G401 (cell line): Measurements from ENCODE around the gene CTNNBL1. TPM values are rescaled to one million over a fixed set of nuclear protein-coding genes. Genes with fewer than 3 reads are reported as not detected.

Experiments used
- DNase-seq: peaks from one replicate; pipeline ENCODE4 v3.0.0-alpha.2; 2015; ENCODE audit warnings: low spot score
- in situ Hi-C: cut with HindIII; loops from 2 replicates; pipeline ENCODE4 v1.10.0; 2016; ENCODE audit warnings: low sequenced_read_pairs, mixed read lengths
- total RNA-seq: library from RNA; depleted of rRNA; stranded (reverse); fragments of >200 nt; shearing (Covaris generic); gene quantifications from 2 replicates; pipeline ENCODE4 v1.2.3, GENCODE V29; 2014

The CTNNBL1 gene
- total RNA-seq, 1 experiment from 2014 or later = 119 TPM

GRCh38 chr20:37882961-37883712, 189.3 kb downstream of the CTNNBL1 start:
- no peak for DNase-seq
- in situ Hi-C loops = no loop called here

- no peak for DNase-seq
- in situ Hi-C loops = no loop called here
Measured at GRCh38 chr20:37885042-37885441, 191.2 kb downstream of the CTNNBL1 start.

- in situ Hi-C loops = no loop called here
- DNase-seq = no peak
Measured at GRCh38 chr20:37885593-37886503, 192.0 kb downstream of the CTNNBL1 start.

- no peak for DNase-seq
- in situ Hi-C loops = no loop called here
Measured at GRCh38 chr20:37886851-37887297, 193.0 kb downstream of the CTNNBL1 start.

GRCh38 chr20:37888641-37889040, 194.8 kb downstream of the CTNNBL1 start:
- DNase-seq = no peak
- in situ Hi-C loops = no loop called here

- in situ Hi-C loops = no loop called here
- DNase-seq = no peak
Measured at GRCh38 chr20:37890108-37890507, 196.3 kb downstream of the CTNNBL1 start.

GRCh38 chr20:37890643-37891042, 196.8 kb downstream of the CTNNBL1 start:
- DNase-seq = no peak
- in situ Hi-C loops = no loop called here

- in situ Hi-C loops = no loop called here
Measured at GRCh38 chr20:37892001-37892400, 198.2 kb downstream of the CTNNBL1 start.

GRCh38 chr20:37893566-37894241, 199.9 kb downstream of the CTNNBL1 start:
- in situ Hi-C loops = no loop called here
- no peak for DNase-seq

More at GRCh38 chr20:37892001-37892400, 198.2 kb downstream of the CTNNBL1 start:
- DNase-seq = no peak

GRCh38 chr20:37894454-37894853, 200.6 kb downstream of the CTNNBL1 start:
- DNase-seq = no peak
- in situ Hi-C loops = no loop called here

GRCh38 chr20:37895166-37895565, 201.3 kb downstream of the CTNNBL1 start:
- in situ Hi-C loops = no loop called here
- DNase-seq = no peak

- peak; percentile 43 for DNase-seq
- in situ Hi-C loops = no loop called here
Measured at GRCh38 chr20:37896932-37897548, 203.2 kb downstream of the CTNNBL1 start.

- in situ Hi-C loops = no loop called here
Measured at GRCh38 chr20:37898233-37899104, 204.6 kb downstream of the CTNNBL1 start.

GRCh38 chr20:37899105-37900045, 205.5 kb downstream of the CTNNBL1 start:
- DNase-seq = no peak
- in situ Hi-C loops = no loop called here

More at GRCh38 chr20:37898233-37899104, 204.6 kb downstream of the CTNNBL1 start:
- DNase-seq = no peak

- DNase-seq = no peak
- in situ Hi-C loops = no loop called here
Measured at GRCh38 chr20:37901240-37901639, 207.4 kb downstream of the CTNNBL1 start.

- peak; percentile 61 for DNase-seq
- in situ Hi-C loops = no loop called here
Measured at GRCh38 chr20:37901654-37902503, 208.0 kb downstream of the CTNNBL1 start.
